ENCODE measurements around the gene GNB3.
"Not testable (repeated sequence)": the region's sequence is repeated elsewhere in the genome, so short reads cannot be mapped to it uniquely, and the experiment has no call there.

GNB3 gene

GRCh38 chr12:6863586-6864321 is 23.0 kb downstream of the GNB3 start:
- no peak for DNase-seq

GRCh38 chr12:6865307-6865706 is 24.6 kb downstream of the GNB3 start:
- not testable (repeated sequence) for DNase-seq

GRCh38 chr12:6866163-6866919 is 25.6 kb downstream of the GNB3 start:
- DNase-seq: no peak

- DNase-seq: no peak
Measured at GRCh38 chr12:6866920-6867412, 26.2 kb downstream of the GNB3 start.

- DNase-seq: peak; percentile 79
Measured at GRCh38 chr12:6867413-6868210, 26.9 kb downstream of the GNB3 start, which contains the start of gene TPI1. TSS of gene TPI1 (plus strand) at chr12:6867531. CDS start at chr12:6867567, 36 bp downstream.

- DNase-seq: no peak
Measured at GRCh38 chr12:6868211-6869048, 27.7 kb downstream of the GNB3 start.

GRCh38 chr12:6869049-6870021 is 28.6 kb downstream of the GNB3 start:
- DNase-seq: peak; percentile 83

- not testable (repeated sequence) for DNase-seq
Measured at GRCh38 chr12:6870304-6870703, 29.6 kb downstream of the GNB3 start.

GRCh38 chr12:6871052-6871957 is 30.6 kb downstream of the GNB3 start:
- DNase-seq: no peak

- DNase-seq: peak; percentile 85
Measured at GRCh38 chr12:6872073-6873048, 31.6 kb downstream of the GNB3 start.

GRCh38 chr12:6873094-6874014 is 32.6 kb downstream of the GNB3 start, which contains the start of gene SPSB2:
TSS of gene SPSB2 (minus strand) at chr12:6873303. CDS start at chr12:6872901, 402 bp downstream.
- DNase-seq: peak; percentile 100

- DNase-seq: not testable (repeated sequence)
Measured at GRCh38 chr12:6874015-6874368, 33.3 kb downstream of the GNB3 start.

- not testable (repeated sequence) for DNase-seq
Measured at GRCh38 chr12:6879824-6880223, 39.1 kb downstream of the GNB3 start.

GRCh38 chr12:6883252-6883651 is 42.5 kb downstream of the GNB3 start:
- DNase-seq: no peak

- no peak for DNase-seq
Measured at GRCh38 chr12:6883683-6884082, 43.0 kb downstream of the GNB3 start.

GRCh38 chr12:6884539-6884938 is 43.8 kb downstream of the GNB3 start:
- DNase-seq: no peak
